ENCODE results near the gene CTNND1.

- TF ChIP-seq POLR2AphosphoS5 (IDR thresholded peaks at IDR 0.05; ENCODE audit: low read depth, low read length) (peak; percentile 98), REST (IDR thresholded peaks at IDR 0.05; ENCODE audit: insufficient read depth in 1 of 2, low read depth in 2 of 2, low read length in 2 of 2) (0 out of 4 replicates have a peak, but pooled peaks of 1 of the 2 experiments have one; percentile 34), SIN3A (IDR thresholded peaks at IDR 0.05; ENCODE audit: borderline replicate concordance, insufficient read depth, low read length) (peak; percentile 61; the same call in 1 of the 2 replicates), TAF1 (IDR thresholded peaks at IDR 0.05; ENCODE audit: borderline replicate concordance, insufficient read depth, low read length) (peak; percentile 92; the same call in 1 of the 2 replicates), FOXP2 (optimal IDR thresholded peaks at IDR 0.05; ENCODE audit: borderline replicate concordance, extremely low read depth, extremely low read length, insufficient read depth) (peak; percentile 99)
Observed at GRCh38 chr11:57741132-57742086, 20.2 kb upstream of the CTNND1 start, which contains the start of gene SELENOH.

Data from PFSK-1 (cell line).